Bone marrow (tissue), 2 donors: ENCODE measurements around the gene ACOT11.

ENCODE experiments used
- DNase-seq, 2 donors: peaks; one replicate each; lab custom pipeline; 2025; lab: John Stamatoyannopoulos, UW

Gene ACOT11

GRCh38 chr1:54537611-54538010 is 10.4 kb upstream of the ACOT11 start:
- DNase-seq, result no peak

DNA sequence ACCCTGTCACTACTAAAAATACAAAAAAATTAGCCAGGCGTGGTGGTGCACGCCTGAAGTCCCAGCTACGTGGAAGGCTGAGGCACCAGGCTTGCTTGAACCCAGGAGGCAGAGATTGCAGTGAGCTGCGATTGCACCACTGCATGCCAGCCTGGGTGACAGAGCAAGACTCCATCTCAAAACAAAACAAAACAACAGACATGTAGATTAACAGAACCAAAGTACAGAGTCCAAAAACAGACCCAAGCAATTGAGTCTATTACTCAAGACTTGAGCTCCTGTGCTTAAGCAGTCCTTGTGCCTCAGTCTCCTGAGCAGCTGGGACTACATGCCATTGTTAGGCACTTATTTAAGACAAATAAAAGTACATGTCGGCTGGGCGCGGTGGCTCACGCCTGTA is 9.5 kb upstream of the ACOT11 start:
- DNase-seq, result no peak

GRCh38 chr1:54540582-54541295 is 7.3 kb upstream of the ACOT11 start:
- no peak for DNase-seq

GRCh38 chr1:54542120-54542961 is 5.7 kb upstream of the ACOT11 start:
- peak; percentile 10 to 29 for DNase-seq

DNA sequence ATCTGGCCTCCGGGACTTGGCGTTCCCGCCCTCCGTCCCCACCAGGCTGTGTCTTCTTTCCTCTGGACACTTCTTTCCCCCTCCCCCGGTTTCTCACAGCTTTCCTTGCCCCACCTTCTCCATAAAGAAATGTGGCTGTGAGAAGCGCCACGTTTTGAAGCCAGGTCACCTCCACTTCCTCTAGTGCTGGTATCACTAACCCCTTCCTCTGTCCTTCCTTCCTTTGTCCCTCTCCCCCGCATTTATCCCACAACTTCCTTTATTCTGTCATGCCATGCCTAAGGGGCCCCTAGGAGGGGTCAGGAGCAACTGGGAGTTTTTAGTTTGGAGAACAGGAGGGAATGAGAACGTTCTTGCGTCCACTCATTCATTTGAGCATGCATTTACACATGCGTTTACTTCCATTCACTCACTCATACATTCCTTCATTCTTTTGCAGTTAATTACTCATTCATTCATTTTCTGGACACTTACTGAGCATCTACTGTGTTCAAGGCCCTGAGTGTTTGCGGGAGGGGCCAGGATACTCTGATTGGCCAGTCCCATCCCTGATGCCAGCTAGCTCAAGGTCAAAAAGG is 5.0 kb upstream of the ACOT11 start:
- no peak for DNase-seq

DNA sequence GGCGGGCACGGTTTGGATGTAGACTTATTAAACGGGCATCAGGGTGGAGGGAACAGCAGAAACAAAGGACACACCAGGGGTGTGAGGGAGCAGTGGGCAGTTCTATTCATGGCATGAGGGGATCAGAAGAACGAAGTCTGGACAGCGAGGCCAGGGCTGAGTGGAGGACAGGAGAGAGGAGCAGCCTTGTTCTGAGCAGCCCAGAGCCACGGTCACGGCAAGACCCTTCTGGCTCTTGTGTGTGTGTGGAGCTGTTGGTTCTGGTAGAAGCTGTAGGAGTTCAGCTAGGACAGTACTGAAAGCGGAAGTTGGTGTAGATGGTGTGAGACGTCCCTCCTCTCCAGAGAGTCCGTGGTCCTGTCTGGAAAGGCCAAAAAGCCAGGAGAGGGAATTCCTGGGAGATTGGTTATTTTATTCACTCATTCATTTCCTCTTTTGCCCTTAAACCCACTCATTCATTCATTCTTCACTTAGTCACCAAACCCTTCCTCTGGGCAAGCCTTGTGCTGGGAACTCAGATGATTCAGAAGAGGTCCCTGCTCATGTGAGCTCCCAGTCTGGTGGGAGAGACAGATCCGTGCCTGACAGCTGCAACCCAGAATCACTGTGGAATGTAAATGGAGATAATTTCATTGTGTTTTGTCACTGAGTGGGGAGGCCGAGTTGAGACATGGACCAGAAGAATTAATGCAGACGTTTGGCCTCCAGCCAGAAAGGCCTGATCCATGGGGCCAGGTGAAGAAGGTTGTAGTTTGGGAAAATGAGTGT is 4.1 kb upstream of the ACOT11 start:
- no peak for DNase-seq

- no peak for DNase-seq
Observed at GRCh38 chr1:54545916-54546635, 2.0 kb upstream of the ACOT11 start.

DNA sequence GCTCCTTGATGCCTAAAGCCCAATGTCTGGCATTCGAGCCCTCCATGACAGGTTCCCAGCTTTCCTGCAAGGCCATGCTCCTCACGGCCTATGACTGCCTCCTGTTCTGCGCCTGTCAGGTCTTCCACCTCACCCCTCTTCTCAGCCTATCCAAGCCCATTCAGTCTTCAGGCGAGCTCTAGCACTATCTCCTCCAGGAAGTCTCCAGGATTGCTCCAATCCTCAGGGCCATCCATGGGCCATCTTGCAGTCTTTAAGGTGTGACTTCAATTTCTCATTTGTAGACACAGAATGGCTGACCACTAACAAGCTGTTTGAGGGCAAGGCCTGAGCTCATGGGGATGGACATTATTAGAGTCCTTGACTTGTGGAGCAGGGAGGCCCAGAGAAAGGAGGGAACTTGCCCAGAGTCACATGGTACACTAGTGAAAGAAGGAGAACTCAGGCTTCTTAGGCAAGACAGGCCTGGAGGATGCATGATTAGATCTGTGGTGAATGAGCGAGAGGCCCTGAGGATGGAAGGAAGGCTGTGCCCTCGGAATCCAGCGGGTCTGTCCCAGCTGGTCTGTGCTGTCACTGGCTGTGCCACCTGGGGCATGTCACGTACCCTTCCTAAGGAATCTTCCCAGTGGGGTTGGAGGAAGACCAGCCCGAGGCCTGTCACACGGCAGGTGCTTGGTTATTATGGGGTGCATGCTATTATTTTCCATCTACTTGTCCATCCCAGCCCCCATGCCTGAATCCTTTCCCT is 1.2 kb upstream of the ACOT11 start:
- DNase-seq, result peak in 1 of 2 donors; percentile 74

GRCh38 chr1:54548389-54549044 is 489 bp downstream of the ACOT11 start:
- no peak for DNase-seq

DNA sequence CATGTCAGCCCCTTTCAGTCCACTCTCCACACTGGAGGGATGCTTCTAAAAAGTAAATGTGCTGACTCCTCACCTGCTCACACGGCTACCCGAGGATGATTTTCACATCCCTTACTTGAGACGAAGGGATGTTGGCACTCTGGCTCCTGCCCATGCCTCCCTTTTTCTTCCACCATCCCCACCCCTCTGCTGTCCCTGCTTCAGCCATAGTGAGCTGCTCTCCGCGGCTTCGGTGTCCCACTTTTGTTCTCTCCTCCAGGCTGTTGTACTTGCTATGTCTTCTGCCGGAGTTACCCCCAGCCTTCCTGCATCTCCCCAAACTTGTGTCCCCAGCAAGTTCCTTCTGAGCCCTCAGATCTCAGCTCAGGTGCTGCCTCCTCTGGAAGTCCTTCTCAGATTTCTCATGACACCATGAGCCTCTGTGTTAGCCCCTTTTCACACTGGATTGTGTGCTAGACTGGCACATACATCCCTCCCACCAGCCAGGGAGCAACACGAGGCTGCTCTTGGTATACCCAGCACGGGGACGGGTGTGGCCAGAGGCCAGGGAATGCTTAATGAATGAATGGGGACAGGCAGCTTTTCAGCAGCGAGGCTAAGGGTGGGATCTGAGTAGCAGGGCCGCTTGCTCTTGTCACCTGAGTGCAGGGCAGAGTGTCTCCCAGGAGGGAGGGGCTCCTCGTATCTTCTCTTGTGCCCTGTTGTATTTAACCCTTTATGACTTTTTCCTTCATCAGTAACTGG is 1.3 kb downstream of the ACOT11 start:
- no peak for DNase-seq

DNA sequence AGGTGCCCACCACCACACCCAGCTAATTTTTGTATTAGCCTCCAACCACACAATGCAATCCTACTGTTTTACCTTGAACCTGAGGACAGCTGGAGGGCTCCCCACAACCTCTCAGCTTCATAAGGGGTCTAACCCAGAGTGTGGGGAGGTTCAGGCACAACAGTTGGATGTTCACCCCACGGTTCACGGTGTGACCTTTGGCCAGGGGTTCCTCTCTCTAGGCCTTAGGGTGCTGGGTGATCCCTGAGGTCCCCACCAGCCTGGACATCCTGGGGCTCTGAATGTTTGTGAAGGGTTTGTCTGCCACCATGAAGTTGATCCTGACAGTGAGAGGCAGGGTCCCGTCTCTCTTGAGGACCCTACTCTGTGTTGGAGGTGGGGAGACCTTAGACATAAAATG is 3.9 kb downstream of the ACOT11 start:
- DNase-seq, result no peak

GRCh38 chr1:54553602-54554313 is 5.7 kb downstream of the ACOT11 start:
- no peak for DNase-seq

GRCh38 chr1:54556110-54556509 is 8.1 kb downstream of the ACOT11 start:
- DNase-seq, result no peak

GRCh38 chr1:54557671-54558355 is 9.8 kb downstream of the ACOT11 start:
- no peak for DNase-seq

DNA sequence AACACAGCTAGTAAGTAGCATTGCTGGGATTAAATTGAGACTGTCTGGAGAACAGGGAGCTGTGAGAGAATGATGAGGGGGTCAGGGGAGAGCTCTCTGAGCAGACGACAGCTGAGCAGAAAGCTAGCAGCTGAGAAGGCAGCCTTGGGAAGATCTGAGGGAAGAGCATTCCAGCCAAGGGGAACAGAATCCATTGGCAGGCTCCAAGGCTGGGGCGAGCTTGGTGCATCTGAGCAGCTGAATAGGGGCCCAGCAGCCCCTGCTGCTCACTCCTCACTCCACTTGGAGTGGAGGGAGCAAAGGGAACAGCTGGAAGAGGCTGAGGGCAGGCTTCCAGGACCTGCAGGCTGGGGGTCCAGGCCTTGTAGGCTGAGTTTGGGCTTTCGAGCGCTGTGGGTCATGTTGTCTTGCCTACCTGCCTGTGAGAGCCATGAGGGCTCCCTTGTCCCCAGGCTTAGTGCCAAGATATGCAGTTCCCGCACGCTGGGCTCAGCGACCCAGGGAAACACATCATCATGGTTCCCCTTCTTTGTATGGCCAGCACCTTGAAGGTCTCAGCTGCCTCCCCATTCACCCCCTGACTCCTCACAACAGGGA is 10.5 kb downstream of the ACOT11 start:
- no peak for DNase-seq

- no peak for DNase-seq
Observed at GRCh38 chr1:54559111-54559548, 11.1 kb downstream of the ACOT11 start.

DNA sequence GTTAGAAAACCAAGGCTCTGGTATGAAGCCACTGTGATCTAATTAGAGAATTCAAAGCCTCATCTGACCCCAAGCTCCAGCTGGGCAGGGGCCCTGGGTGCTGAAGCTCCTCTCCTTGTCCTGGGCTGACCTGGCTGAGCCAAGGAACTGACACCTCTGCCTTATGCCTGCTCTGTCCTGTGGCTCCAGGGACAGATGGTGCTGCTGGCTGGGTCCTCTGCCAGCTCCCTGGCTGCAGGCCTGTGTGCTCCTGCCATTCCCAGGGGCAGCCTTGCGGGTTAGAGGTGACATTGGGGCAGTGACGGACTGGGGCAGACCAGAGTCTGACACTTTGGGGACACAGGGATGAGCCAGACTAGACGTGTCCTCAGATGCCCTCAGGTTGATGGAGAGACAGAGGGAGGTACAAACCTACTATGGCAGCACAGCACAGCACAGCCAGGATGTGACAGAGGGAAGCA is 11.8 kb downstream of the ACOT11 start:
- DNase-seq, result no peak
